Neural cell (in vitro differentiated cells): Measurements from ENCODE around the gene FCRL4.

Experiments
- EP300 ChIP-seq: fragments of 450-650 bp; conservative IDR thresholded peaks from 2 replicates; pipeline ENCODE4 v1.6.1; 2014; ENCODE audit warnings: antibody characterized with exemption, mild to moderate bottlenecking, moderate library complexity; ENCODE audit not compliant: poor library complexity, severe bottlenecking
- EZH2 ChIP-seq: fragments of 200-600, 300-800 bp; shearing (Covaris generic), sonication (generic); IDR thresholded peaks from 2 replicates; pipeline ENCODE4 v1.6.1; 2014; ENCODE audit warnings: antibody characterized with exemption, low read length, borderline replicate concordance, mild to moderate bottlenecking; ENCODE audit not compliant: insufficient read depth, poor library complexity, severe bottlenecking
- POLR2AphosphoS5 ChIP-seq: IDR thresholded peaks from 2 replicates; pipeline ENCODE4 v1.6.1; 2012
- TAF1 ChIP-seq: IDR thresholded peaks from 2 replicates; pipeline ENCODE4 v1.6.1; 2012; ENCODE audit warnings: low read depth
- TF ChIP-seq, protein P1 (sequence below): fragments of 450-650 bp; IDR thresholded peaks from 2 replicates; pipeline ENCODE4 v1.5.1; 2014; ENCODE audit warnings: antibody characterized with exemption, mild to moderate bottlenecking, moderate library complexity; ENCODE audit not compliant: poor library complexity, severe bottlenecking
- TF ChIP-seq, protein P2 (sequence below): IDR thresholded peaks from 2 replicates; pipeline ENCODE4 v1.6.1; 2012; ENCODE audit warnings: borderline replicate concordance

DNA sequence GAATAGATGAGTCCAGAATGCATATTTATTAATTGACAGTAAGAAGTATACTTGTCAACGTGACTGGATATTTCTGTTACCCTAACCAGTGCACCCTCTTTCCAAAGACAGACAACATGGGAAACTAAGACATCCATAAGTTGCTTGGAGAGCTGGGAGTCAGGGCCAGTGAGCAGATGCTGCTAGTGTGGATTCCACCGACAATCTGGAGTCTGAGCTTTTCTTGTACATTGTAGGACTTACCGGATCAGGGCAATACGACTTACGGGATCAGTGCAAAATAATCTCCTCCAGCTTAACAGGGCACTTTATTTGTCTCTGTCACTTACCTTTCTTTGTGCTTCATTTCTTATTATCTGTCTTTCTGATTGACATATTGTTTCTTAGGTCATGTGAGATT, 24.6 kb upstream of the FCRL4 start:
- TF ChIP-seq, protein P1, sequence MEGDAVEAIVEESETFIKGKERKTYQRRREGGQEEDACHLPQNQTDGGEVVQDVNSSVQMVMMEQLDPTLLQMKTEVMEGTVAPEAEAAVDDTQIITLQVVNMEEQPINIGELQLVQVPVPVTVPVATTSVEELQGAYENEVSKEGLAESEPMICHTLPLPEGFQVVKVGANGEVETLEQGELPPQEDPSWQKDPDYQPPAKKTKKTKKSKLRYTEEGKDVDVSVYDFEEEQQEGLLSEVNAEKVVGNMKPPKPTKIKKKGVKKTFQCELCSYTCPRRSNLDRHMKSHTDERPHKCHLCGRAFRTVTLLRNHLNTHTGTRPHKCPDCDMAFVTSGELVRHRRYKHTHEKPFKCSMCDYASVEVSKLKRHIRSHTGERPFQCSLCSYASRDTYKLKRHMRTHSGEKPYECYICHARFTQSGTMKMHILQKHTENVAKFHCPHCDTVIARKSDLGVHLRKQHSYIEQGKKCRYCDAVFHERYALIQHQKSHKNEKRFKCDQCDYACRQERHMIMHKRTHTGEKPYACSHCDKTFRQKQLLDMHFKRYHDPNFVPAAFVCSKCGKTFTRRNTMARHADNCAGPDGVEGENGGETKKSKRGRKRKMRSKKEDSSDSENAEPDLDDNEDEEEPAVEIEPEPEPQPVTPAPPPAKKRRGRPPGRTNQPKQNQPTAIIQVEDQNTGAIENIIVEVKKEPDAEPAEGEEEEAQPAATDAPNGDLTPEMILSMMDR, result no peak
- TF ChIP-seq POLR2AphosphoS5 (no peak), EP300 (no peak), TAF1 (no peak), EZH2 (no peak)
- TF ChIP-seq, protein P2, sequence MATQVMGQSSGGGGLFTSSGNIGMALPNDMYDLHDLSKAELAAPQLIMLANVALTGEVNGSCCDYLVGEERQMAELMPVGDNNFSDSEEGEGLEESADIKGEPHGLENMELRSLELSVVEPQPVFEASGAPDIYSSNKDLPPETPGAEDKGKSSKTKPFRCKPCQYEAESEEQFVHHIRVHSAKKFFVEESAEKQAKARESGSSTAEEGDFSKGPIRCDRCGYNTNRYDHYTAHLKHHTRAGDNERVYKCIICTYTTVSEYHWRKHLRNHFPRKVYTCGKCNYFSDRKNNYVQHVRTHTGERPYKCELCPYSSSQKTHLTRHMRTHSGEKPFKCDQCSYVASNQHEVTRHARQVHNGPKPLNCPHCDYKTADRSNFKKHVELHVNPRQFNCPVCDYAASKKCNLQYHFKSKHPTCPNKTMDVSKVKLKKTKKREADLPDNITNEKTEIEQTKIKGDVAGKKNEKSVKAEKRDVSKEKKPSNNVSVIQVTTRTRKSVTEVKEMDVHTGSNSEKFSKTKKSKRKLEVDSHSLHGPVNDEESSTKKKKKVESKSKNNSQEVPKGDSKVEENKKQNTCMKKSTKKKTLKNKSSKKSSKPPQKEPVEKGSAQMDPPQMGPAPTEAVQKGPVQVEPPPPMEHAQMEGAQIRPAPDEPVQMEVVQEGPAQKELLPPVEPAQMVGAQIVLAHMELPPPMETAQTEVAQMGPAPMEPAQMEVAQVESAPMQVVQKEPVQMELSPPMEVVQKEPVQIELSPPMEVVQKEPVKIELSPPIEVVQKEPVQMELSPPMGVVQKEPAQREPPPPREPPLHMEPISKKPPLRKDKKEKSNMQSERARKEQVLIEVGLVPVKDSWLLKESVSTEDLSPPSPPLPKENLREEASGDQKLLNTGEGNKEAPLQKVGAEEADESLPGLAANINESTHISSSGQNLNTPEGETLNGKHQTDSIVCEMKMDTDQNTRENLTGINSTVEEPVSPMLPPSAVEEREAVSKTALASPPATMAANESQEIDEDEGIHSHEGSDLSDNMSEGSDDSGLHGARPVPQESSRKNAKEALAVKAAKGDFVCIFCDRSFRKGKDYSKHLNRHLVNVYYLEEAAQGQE, result no peak
